Calu3 (cell line): Measurements from ENCODE around the gene ABL2. TPM values are rescaled to one million over a fixed set of nuclear protein-coding genes. Genes with fewer than 3 reads are reported as not detected.

Experiments
- BruUV-seq: library from RNA; stranded (reverse); fragments of 400-500 nt; replicated peaks from 2 replicates; lab custom pipeline; 2021; lab: Mats Ljungman, UMichigan
- CTCF ChIA-PET: fragments of 300-600 bp; sonication (Branson Sonifier 250); formaldehyde crosslinking; loops from one replicate; lab custom pipeline; 2022; ENCODE audit warnings: antibody characterized with exemption; lab: Charles Lee
- DNase-seq: peaks from one replicate; pipeline ENCODE4 v3.0.0; 2022
- H3K27ac Mint-ChIP-seq: one replicate; pipeline ENCODE4 v1.8.0; 2022; ENCODE audit warnings: mixed read lengths; ENCODE audit not compliant: unreplicated experiment
- H3K27me3 Mint-ChIP-seq: one replicate; pipeline ENCODE4 v1.8.0; 2022; ENCODE audit warnings: mixed read lengths; ENCODE audit not compliant: unreplicated experiment
- H3K36me3 Mint-ChIP-seq: one replicate; pipeline ENCODE4 v1.8.0; 2022; ENCODE audit warnings: mild to moderate bottlenecking, moderate library complexity, mixed read lengths; ENCODE audit not compliant: insufficient read depth, unreplicated experiment
- H3K4me1 Mint-ChIP-seq: one replicate; pipeline ENCODE4 v1.8.0; 2022; ENCODE audit warnings: mild to moderate bottlenecking, low read depth, mixed read lengths; ENCODE audit not compliant: unreplicated experiment
- H3K4me3 Mint-ChIP-seq: one replicate; pipeline ENCODE4 v1.8.0; 2022; ENCODE audit warnings: mild to moderate bottlenecking, low read depth, moderate library complexity, mixed read lengths; ENCODE audit not compliant: unreplicated experiment
- H3K9me3 Mint-ChIP-seq: one replicate; pipeline ENCODE4 v1.8.0; 2022; ENCODE audit warnings: low read depth, mixed read lengths; ENCODE audit not compliant: unreplicated experiment
- CTCF ChIP-seq: fragments of 200-600 bp; IDR thresholded peaks from one replicate; pipeline ENCODE4 v1.8.0; 2022; ENCODE audit warnings: antibody characterized with exemption; ENCODE audit not compliant: unreplicated experiment
- intact Hi-C: fragments of 100-400 bp; cut with micrococcal nuclease; formaldehyde crosslinking; loops from one replicate; pipeline ENCODE4 v1.10.0; 2022; ENCODE audit not compliant: unreplicated experiment
- total RNA-seq: library from RNA; stranded (reverse); gene quantifications from 2 replicates; pipeline ENCODE4 v1.2.3, GENCODE V29; 2022

Gene ABL2
- total RNA-seq, 1 experiment from 2014 or later: 47.8 TPM

DNA sequence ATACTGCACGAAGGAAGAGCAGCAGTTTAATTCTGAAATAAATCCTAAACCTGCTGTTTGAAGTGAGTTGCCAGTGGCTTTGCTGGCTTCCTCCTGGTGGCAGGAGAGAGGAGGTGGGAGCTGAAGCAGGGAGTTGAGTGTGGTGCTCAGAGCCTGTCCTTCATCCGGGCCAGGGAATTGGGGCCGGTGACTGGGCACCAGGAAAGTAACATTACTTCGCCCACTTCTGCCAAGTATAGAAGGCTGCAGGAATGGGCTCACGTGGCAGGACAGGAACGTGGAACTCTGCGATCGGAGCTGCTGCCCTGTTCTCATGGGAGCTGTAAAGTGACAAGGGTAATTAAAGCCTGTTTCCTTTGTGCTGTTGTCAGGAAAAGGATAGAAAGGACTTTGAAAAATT is 139.0 kb downstream of the ABL2 start:
- peaks cover 67% of the 10 kb centered on the region for H3K36me3 Mint-ChIP-seq
- peaks cover 8% of the 10 kb centered on the region for H3K4me1 Mint-ChIP-seq
- DNase-seq: no peak
- intact Hi-C loops: no loop called here
- no peak for TF ChIP-seq CTCF
- H3K27me3 Mint-ChIP-seq: no peaks in the 10 kb centered on the region
- no TSS peak for BruUV-seq
- no peaks in the 10 kb centered on the region for H3K9me3 Mint-ChIP-seq
- no peak overlapping the region for H3K4me3 Mint-ChIP-seq
- H3K27ac Mint-ChIP-seq: no peak overlapping the region
- CTCF ChIA-PET: interaction anchor here (0.9 kb wide), 1 partner anchor 26 kb away, joined by 6 read pairs; no protein-coding TSS in a partner anchor

- Mint-ChIP-seq H3K36me3 (peaks cover 69% of the 10 kb centered on the region), H3K4me3 (no peak overlapping the region), H3K27me3 (no peaks in the 10 kb centered on the region), H3K9me3 (no peaks in the 10 kb centered on the region), H3K27ac (no peak overlapping the region), H3K4me1 (peaks cover 8% of the 10 kb centered on the region)
- DNase-seq: no peak
- BruUV-seq: no TSS peak
- intact Hi-C loops: no loop called here
- no peak for TF ChIP-seq CTCF
- CTCF ChIA-PET: interaction anchor here (0.6 to 0.9 kb wide), 2 partner anchors 26 to 262 kb away, joined by 3 to 6 read pairs; no protein-coding TSS in a partner anchor
These were observed 139.5 kb downstream of the ABL2 start for GRCh38 chr1:179089827-179090482.

- no peak for TF ChIP-seq CTCF
- Mint-ChIP-seq H3K9me3 (no peaks in the 10 kb centered on the region), H3K4me3 (no peak overlapping the region), H3K27me3 (no peaks in the 10 kb centered on the region), H3K36me3 (peaks cover 75% of the 10 kb centered on the region), H3K4me1 (peaks cover 8% of the 10 kb centered on the region), H3K27ac (no peak overlapping the region)
- no peak for DNase-seq
- no TSS peak for BruUV-seq
- intact Hi-C loops: no loop called here
- CTCF ChIA-PET: no interaction called here
These were observed 141.8 kb downstream of the ABL2 start for GRCh38 chr1:179087665-179088064.

- BruUV-seq: no TSS peak
- no peaks in the 10 kb centered on the region for H3K27me3 Mint-ChIP-seq
- no peak for TF ChIP-seq CTCF
- H3K4me3 Mint-ChIP-seq: peak overlapping the region; percentile 86
- no peaks in the 10 kb centered on the region for H3K9me3 Mint-ChIP-seq
- H3K4me1 Mint-ChIP-seq: peaks cover 13% of the 10 kb centered on the region
- H3K36me3 Mint-ChIP-seq: peaks cover 68% of the 10 kb centered on the region
- DNase-seq: no peak
- intact Hi-C loops: loop anchor here (5.0 kb wide), 1 partner anchor 551 kb away; no protein-coding TSS in a partner anchor
- no peak overlapping the region for H3K27ac Mint-ChIP-seq
- CTCF ChIA-PET: interaction anchor here (0.6 kb wide), 1 partner anchor 19 kb away, joined by 3 read pairs; no protein-coding TSS in a partner anchor
These were observed 145.9 kb downstream of the ABL2 start for GRCh38 chr1:179083533-179083932.
